HG02588 (cell line): ENCODE results near the gene TSPAN4.

ENCODE experiments used
- ATAC-seq: cut with Tn5 transposase; IDR thresholded peaks from one replicate; pipeline ENCODE4 v1.9.1; 2021; ENCODE audit warnings: mild to moderate bottlenecking, moderate library complexity; ENCODE audit not compliant: unreplicated experiment

The TSPAN4 gene

DNA sequence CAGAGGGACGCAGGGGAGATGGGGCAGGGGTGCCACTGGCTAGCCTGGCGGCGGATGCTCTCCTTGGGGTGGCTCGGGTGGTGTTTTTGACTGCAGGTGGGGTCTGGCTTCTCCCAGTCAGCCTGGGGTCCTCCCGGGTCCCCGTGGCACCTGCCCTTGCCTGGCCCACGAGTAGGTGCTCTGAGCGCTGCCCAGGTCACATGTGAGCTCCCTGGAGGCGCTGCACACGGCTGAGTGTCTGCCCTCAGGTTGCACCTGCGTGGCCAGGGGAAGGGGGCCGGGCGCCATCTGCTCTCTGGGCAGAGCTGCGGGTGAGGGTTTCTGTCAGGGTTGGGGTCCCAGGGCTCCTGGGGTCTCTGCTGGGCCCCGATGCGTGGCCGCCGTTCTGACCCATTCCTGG, 5.2 kb downstream of the TSPAN4 start:
- no peak for ATAC-seq

DNA sequence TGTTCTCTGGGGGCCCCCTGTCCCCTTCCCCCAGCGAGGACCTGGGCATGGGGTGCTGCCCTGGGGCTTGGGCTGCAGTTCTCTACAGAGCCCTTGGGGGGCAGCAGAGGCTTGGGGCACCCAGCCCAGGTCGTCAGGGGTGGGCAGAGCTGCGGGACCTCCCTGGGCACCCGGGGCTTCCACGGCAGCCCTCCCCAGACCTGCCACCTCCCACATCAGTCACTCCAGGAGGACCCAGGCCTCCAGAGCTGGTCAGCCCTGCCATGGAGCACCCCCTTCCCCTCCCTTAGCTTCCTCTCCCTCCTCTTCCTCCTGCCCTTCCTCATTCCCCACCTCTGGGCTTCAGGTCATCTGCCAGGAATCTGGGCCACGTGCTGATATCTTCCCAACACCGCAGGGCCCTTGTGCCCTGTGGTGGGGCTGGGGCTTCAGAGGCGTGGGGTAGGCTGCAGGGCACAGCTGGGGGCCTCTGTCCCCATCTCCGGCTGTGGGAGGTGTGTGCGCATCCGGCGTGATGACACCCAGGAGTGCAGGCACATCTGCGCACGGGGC, 5.8 kb downstream of the TSPAN4 start:
- ATAC-seq: no peak

DNA sequence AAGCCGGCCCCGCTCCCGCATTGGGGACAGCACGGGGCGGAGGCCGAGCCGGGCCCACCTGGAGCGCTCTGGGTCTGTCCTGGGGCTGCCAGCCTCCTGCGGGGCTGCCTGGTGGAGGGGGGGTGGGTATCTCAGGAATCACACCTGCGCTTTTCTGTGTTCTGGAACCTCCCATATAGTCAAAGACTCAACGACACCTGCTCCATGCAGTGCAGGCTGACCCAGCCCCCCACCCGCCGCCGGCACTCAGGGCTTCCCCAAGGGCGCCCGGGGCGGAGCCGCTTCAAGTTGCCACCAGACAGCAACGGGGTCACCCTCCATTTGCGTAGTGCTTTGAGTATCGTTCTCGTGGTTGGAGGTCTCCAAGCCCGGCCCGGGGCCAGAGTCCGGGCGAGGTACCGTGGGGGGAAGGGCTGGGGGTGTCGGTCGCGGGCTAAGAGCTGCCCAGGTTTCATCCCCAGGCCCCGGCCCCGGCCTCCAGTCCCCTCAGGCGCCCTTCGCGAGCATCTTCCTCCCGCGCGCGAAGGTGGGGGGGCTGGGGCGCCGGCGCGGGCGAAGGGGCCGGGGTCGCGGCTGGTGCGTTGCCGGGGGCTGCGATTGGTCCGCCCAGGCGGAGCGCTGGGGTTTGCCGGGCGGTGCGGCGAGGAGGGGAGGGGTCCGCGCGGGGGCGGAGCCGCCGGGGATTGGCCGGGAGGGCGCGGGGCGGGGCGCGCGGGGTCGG, 6.6 kb downstream of the TSPAN4 start:
- no peak for ATAC-seq

- ATAC-seq: no peak
Observed at GRCh38 chr11:849951-850774, 7.5 kb downstream of the TSPAN4 start.

GRCh38 chr11:850775-851763, 8.4 kb downstream of the TSPAN4 start:
- ATAC-seq: no peak

- ATAC-seq: no peak
Observed at GRCh38 chr11:852762-853161, 10.1 kb downstream of the TSPAN4 start.

- no peak for ATAC-seq
Observed at GRCh38 chr11:853682-854448, 11.2 kb downstream of the TSPAN4 start.

GRCh38 chr11:854601-855329, 12.1 kb downstream of the TSPAN4 start:
- ATAC-seq: no peak

- no peak for ATAC-seq
Observed at GRCh38 chr11:855330-855674, 12.7 kb downstream of the TSPAN4 start.

- ATAC-seq: no peak
Observed at GRCh38 chr11:855796-856195, 13.1 kb downstream of the TSPAN4 start.

GRCh38 chr11:856397-856796, 13.7 kb downstream of the TSPAN4 start:
- no peak for ATAC-seq

- ATAC-seq: no peak
Observed at GRCh38 chr11:858053-858761, 15.6 kb downstream of the TSPAN4 start.

- ATAC-seq: no peak
Observed at GRCh38 chr11:858762-859339, 16.2 kb downstream of the TSPAN4 start.

GRCh38 chr11:859394-860131, 16.9 kb downstream of the TSPAN4 start:
- no peak for ATAC-seq

DNA sequence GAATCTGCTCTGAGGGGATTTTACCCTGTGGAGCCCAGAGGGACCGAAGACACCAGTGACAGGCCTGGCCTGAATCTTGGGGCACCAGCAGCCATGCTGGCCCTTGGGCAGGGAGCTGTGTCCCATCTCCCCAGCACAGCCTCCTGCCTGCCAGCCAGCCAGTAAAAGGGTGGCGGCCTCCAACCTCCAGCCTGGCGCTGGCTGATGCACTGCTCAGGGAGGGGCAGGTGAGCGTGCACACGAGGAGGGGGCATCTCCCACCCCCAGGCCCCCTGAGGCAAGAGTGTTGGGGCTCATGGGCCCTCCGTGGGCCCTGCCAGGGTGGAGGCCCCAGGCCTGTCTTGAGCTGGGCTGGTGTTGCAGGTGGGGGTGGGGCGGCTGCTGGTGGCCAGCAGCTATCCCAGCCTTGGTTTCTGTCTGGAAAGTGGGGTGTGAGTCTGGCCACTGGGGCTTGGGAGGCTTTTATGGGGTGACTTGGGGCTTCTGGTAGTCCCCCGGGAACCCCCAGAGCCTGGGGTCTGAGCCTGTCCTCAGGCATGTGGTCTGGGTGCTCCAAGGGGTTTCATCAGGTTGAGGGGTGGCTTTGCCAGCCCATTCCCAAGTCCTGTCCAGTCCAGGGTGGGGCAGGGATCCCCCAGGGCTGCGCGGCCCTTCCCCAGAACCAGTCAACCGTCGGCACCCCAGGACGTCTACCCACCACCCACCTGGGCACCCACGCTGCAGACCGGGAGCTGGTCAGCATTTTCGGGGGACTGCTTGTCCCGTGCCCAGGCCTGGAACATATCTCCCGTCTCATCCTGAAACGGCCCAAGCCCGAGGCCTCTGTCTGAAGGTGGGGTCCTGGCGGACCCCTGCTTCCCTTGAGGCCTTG, 17.8 kb downstream of the TSPAN4 start:
- no peak for ATAC-seq

GRCh38 chr11:861105-861479, 18.4 kb downstream of the TSPAN4 start:
- no peak for ATAC-seq

- no peak for ATAC-seq
Observed at GRCh38 chr11:862081-862661, 19.5 kb downstream of the TSPAN4 start.
